Astrocyte (in vitro differentiated cells and primary cell): ENCODE measurements around the gene PIERCE2. TPM values are rescaled to one million over a fixed set of nuclear protein-coding genes. Genes with fewer than 3 reads are reported as not detected.

ENCODE experiments used
- DNase-seq: peaks from one replicate; pipeline ENCODE4 v3.0.0-alpha.2; 2010; ENCODE audit warnings: low read depth
- FAIRE-seq: peaks from 2 replicates; lab custom pipeline; 2011; peaks lifted over from hg19 to GRCh38; lab: Jason Lieb, UNC
- H2AFZ ChIP-seq: 2 replicates; pipeline ENCODE4 v1.6.0; 2012; ENCODE audit warnings: low read depth, low read length, inconsistent platforms
- H3K27ac ChIP-seq: 2 replicates; pipeline ENCODE4 v1.5.1; 2011; ENCODE audit warnings: low read depth, low read length, inconsistent platforms
- H3K27me3 ChIP-seq: 2 replicates; pipeline ENCODE4 v1.6.0; 2011; ENCODE audit warnings: low read length, inconsistent platforms; ENCODE audit not compliant: insufficient read depth
- H3K36me3 ChIP-seq: 2 replicates; pipeline ENCODE4 v1.5.1; 2011; ENCODE audit warnings: low read length, inconsistent platforms; ENCODE audit not compliant: insufficient read depth
- H3K4me1 ChIP-seq: 2 replicates; pipeline ENCODE4 v1.5.1; 2011; ENCODE audit warnings: low read length, inconsistent platforms; ENCODE audit not compliant: insufficient read depth
- H3K4me2 ChIP-seq: 2 replicates; pipeline ENCODE4 v1.6.0; 2012; ENCODE audit warnings: low read length, inconsistent platforms
- H3K4me3 ChIP-seq: 2 replicates; pipeline ENCODE4 v1.5.1; 2011; ENCODE audit warnings: low read depth, mild to moderate bottlenecking, low read length, inconsistent platforms; ENCODE audit not compliant: insufficient read depth
- H3K79me2 ChIP-seq: 2 replicates; pipeline ENCODE4 v1.6.0; 2012; ENCODE audit warnings: mild to moderate bottlenecking, low read length, inconsistent platforms; ENCODE audit not compliant: insufficient read depth
- H3K9ac ChIP-seq: 2 replicates; pipeline ENCODE4 v1.6.0; 2012; ENCODE audit warnings: mild to moderate bottlenecking, low read length, inconsistent platforms
- H3K9me3 ChIP-seq: 2 replicates; pipeline ENCODE4 v1.5.1; 2012; ENCODE audit warnings: low read depth, mild to moderate bottlenecking, low read length, inconsistent platforms; ENCODE audit not compliant: insufficient read depth
- H4K20me1 ChIP-seq: 2 replicates; pipeline ENCODE4 v1.6.0; 2012; ENCODE audit warnings: low read length, inconsistent platforms; ENCODE audit not compliant: insufficient read depth
- H3K27ac Mint-ChIP-seq: one replicate; pipeline ENCODE4 v1.8.0; 2021; ENCODE audit warnings: mild to moderate bottlenecking, mixed read lengths; ENCODE audit not compliant: unreplicated experiment
- H3K27me3 Mint-ChIP-seq: one replicate; pipeline ENCODE4 v1.8.0; 2021; ENCODE audit warnings: low read depth, mixed read lengths; ENCODE audit not compliant: unreplicated experiment
- H3K36me3 Mint-ChIP-seq: one replicate; pipeline ENCODE4 v1.8.0; 2021; ENCODE audit warnings: low read depth, mixed read lengths; ENCODE audit not compliant: unreplicated experiment
- H3K4me1 Mint-ChIP-seq: one replicate; pipeline ENCODE4 v1.8.0; 2021; ENCODE audit warnings: low read depth, mixed read lengths; ENCODE audit not compliant: unreplicated experiment
- H3K4me3 Mint-ChIP-seq: one replicate; pipeline ENCODE4 v1.8.0; 2021; ENCODE audit warnings: mild to moderate bottlenecking, moderate library complexity, mixed read lengths; ENCODE audit not compliant: unreplicated experiment
- H3K9me3 Mint-ChIP-seq: one replicate; pipeline ENCODE4 v1.8.0; 2021; ENCODE audit warnings: mild to moderate bottlenecking, mixed read lengths; ENCODE audit not compliant: unreplicated experiment
- CTCF ChIP-seq: IDR thresholded peaks from 2 replicates; pipeline ENCODE4 v1.5.1; 2011; ENCODE audit warnings: low read depth, mild to moderate bottlenecking, inconsistent platforms, low read length, moderate library complexity; ENCODE audit not compliant: insufficient read depth
- EZH2 ChIP-seq: IDR thresholded peaks from 2 replicates; pipeline ENCODE4 v1.6.1; 2012; ENCODE audit warnings: mild to moderate bottlenecking, low read length, inconsistent platforms; ENCODE audit not compliant: insufficient read depth
- total RNA-seq: library from RNA; stranded (reverse); gene quantifications from 2 replicates; pipeline ENCODE4 v1.2.1, GENCODE V29; 2021

Gene PIERCE2
- total RNA-seq, 1 donor from 2014 or later: 1.6 TPM

- no peak overlapping the region for H3K27ac ChIP-seq
- peaks cover 2% of the 10 kb centered on the region for H3K36me3 Mint-ChIP-seq
- H3K27ac Mint-ChIP-seq: no peak overlapping the region
- TF ChIP-seq CTCF (no peak), EZH2 (no peak)
- H3K9me3 Mint-ChIP-seq: peaks cover 8% of the 10 kb centered on the region
- no peak overlapping the region for H3K9ac ChIP-seq
- DNase-seq: no peak
- no peaks in the 10 kb centered on the region for H3K36me3 ChIP-seq
- H2AFZ ChIP-seq: no peak overlapping the region
- no peaks in the 10 kb centered on the region for H3K27me3 Mint-ChIP-seq
- no peaks in the 10 kb centered on the region for H3K79me2 ChIP-seq
- H4K20me1 ChIP-seq: no peaks in the 10 kb centered on the region
- no peak overlapping the region for H3K4me2 ChIP-seq
- H3K4me3 Mint-ChIP-seq: no peak overlapping the region
- no peaks in the 10 kb centered on the region for H3K27me3 ChIP-seq
- H3K9me3 ChIP-seq: no peaks in the 10 kb centered on the region
- no peak overlapping the region for H3K4me3 ChIP-seq
- FAIRE-seq: no peak
- H3K4me1 ChIP-seq: no peaks in the 10 kb centered on the region
- peaks cover 19% of the 10 kb centered on the region for H3K4me1 Mint-ChIP-seq
These were observed 6.5 kb upstream of the PIERCE2 start for GRCh38 chr15:55401786-55402246.

GRCh38 chr15:55402707-55403106 lies 5.6 kb upstream of the PIERCE2 start:
- peak overlapping the region; percentile 9 for H3K4me3 Mint-ChIP-seq

More at GRCh38 chr15:55402707-55403106, 5.6 kb upstream of the PIERCE2 start:
- Mint-ChIP-seq H3K27me3 (no peaks in the 10 kb centered on the region), H3K4me1 (peaks cover 21% of the 10 kb centered on the region), H3K9me3 (peaks cover 5% of the 10 kb centered on the region), H3K36me3 (peaks cover 2% of the 10 kb centered on the region), H3K27ac (peak overlapping the region; percentile 87)
- H3K27ac ChIP-seq: no peak overlapping the region
- H3K27me3 ChIP-seq: no peaks in the 10 kb centered on the region
- H3K36me3 ChIP-seq: no peaks in the 10 kb centered on the region
- H3K4me1 ChIP-seq: peaks cover 5% of the 10 kb centered on the region
- no peaks in the 10 kb centered on the region for H4K20me1 ChIP-seq
- peaks cover 7% of the 10 kb centered on the region for H3K79me2 ChIP-seq
- no peak overlapping the region for H3K9ac ChIP-seq
- no peak overlapping the region for H3K4me2 ChIP-seq
- DNase-seq (no peak), FAIRE-seq (no peak)
- TF ChIP-seq EZH2: no peak
- no peak for TF ChIP-seq CTCF
- no peaks in the 10 kb centered on the region for H3K9me3 ChIP-seq
- no peak overlapping the region for H2AFZ ChIP-seq
- H3K4me3 ChIP-seq: no peak overlapping the region
